GM18505 (cell line): Measurements from ENCODE around the gene FRAS1.
"Not testable (repeated sequence)": the region's sequence is repeated elsewhere in the genome, so short reads cannot be mapped to it uniquely, and the experiment has no call there.

Experiments
- ATAC-seq: cut with Tn5 transposase; IDR thresholded peaks from one replicate; pipeline ENCODE4 v1.9.1; 2021; ENCODE audit not compliant: unreplicated experiment
- POLR2A ChIP-seq: IDR thresholded peaks from 4 replicates; pipeline ENCODE4 v1.6.1; 2011; ENCODE audit warnings: borderline replicate concordance; ENCODE audit not compliant: insufficient read depth, insufficient read length; ENCODE audit errors: extremely low read depth

FRAS1 gene

GRCh38 chr4:78220283-78220682, 163.2 kb downstream of the FRAS1 start:
- no peak for ATAC-seq
- no peak for TF ChIP-seq POLR2A

GRCh38 chr4:78222575-78223186, 165.6 kb downstream of the FRAS1 start:
- no peak for ATAC-seq
- no peak for TF ChIP-seq POLR2A

DNA sequence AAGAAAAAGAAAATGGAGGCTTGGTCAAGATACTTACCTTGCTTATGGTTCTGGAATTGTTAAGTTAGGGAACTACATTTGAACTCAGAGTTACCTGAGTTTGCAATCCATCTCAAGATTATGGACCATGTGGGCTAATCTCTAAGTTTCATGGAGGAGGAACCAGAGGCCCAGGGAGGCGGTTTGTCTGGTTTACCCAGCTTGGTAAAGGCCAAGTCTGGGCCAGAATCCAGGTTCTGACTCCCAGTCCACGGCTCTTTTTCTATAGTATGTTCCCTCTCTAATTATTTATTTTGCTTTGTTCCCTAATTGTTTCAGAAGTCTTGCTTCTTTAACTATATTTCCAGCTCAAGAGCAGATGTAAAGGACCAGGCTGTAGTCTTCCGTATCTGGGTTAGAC, 168.1 kb downstream of the FRAS1 start:
- no peak for ATAC-seq
- TF ChIP-seq POLR2A, result no peak

DNA sequence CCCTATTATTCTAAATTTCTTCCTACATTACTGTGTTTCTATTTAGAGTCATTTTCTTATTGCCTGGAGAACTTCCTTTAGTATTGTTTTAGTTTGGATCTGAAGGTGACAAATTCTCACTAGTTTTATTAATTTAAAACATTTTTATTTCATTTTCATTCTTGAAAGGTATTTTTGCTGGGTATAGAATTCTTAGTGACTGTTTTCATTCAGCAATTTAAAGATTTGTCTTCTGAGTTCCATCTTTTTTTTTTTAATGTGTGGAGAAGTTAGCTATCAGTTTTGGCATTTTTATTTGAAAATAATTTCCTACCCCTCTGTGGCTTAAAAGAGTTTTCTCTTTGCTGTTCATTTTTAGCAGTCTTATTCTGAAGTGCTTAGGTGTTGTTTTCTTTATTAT, 169.2 kb downstream of the FRAS1 start:
- ATAC-seq, result no peak
- TF ChIP-seq POLR2A, result no peak

- no peak for ATAC-seq
- TF ChIP-seq POLR2A, result no peak
Observed at GRCh38 chr4:78227411-78228057, 170.4 kb downstream of the FRAS1 start.

GRCh38 chr4:78235800-78236199, 178.7 kb downstream of the FRAS1 start:
- no peak for ATAC-seq
- no peak for TF ChIP-seq POLR2A

DNA sequence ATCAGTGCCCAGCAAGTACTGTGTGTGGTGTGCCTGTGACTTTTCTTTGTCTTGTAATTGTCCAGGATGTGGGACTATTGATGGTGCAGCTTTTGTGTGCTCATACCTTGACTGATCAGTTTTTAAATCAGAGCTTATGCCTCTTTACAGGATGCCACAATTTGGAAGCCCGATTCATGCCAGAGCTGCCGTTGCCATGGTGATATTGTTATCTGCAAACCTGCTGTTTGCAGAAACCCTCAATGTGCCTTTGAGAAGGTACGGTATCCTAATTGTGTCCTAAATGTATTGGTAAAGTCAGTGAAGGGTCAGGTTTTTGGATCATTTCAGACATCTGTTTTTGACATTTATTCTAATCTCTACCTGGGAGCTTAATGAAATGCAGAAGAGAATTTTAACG, 180.2 kb downstream of the FRAS1 start:
- ATAC-seq, result no peak
- TF ChIP-seq POLR2A, result no peak

- no peak for ATAC-seq
- TF ChIP-seq POLR2A, result no peak
Observed at GRCh38 chr4:78242071-78242470, 184.9 kb downstream of the FRAS1 start.

GRCh38 chr4:78244705-78245485, 187.8 kb downstream of the FRAS1 start:
- ATAC-seq, result no peak

GRCh38 chr4:78247536-78248285, 190.6 kb downstream of the FRAS1 start:
- no peak for ATAC-seq
- TF ChIP-seq POLR2A, result no peak

More at GRCh38 chr4:78244705-78245485, 187.8 kb downstream of the FRAS1 start:
- no peak for TF ChIP-seq POLR2A

GRCh38 chr4:78250500-78250899, 193.4 kb downstream of the FRAS1 start:
- ATAC-seq, result no peak
- no peak for TF ChIP-seq POLR2A

GRCh38 chr4:78252773-78253172, 195.7 kb downstream of the FRAS1 start:
- ATAC-seq, result not testable (repeated sequence)

- ATAC-seq, result no peak
- no peak for TF ChIP-seq POLR2A
Observed at GRCh38 chr4:78254893-78255292, 197.8 kb downstream of the FRAS1 start.
